ENCODE measurements around the gene OR6K6. TPM values are rescaled to one million over a fixed set of nuclear protein-coding genes. Genes with fewer than 3 reads are reported as not detected.

Gene OR6K6, protein sequence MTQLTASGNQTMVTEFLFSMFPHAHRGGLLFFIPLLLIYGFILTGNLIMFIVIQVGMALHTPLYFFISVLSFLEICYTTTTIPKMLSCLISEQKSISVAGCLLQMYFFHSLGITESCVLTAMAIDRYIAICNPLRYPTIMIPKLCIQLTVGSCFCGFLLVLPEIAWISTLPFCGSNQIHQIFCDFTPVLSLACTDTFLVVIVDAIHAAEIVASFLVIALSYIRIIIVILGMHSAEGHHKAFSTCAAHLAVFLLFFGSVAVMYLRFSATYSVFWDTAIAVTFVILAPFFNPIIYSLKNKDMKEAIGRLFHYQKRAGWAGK
- total RNA-seq, result not detected in 2 replicates

DNA sequence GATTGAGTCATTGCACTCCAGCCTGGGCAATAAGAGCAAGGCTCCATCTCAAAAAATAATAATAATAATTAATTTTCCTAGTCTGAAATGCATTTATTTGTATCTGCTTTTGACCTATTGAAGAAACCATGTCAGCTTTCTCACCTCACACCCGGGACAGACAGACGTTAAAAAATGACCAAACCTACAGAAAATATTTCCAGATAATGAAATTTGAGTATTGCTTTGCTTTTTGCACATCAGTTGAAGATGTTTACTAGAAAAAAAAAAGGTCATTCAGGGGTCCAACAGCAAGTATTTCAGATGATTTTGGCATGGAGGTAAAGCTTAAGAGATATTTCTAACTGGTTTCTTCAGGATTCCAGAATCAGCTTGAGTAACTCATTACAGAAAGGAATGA lies at the start of gene OR6K6:
OR6K6 (plus strand) TSS at position 301 of the 400 bp plus-strand sequence. CDS start 168 bp downstream, outside the sequence.
- intact Hi-C loops (cut with micrococcal nuclease), result no loop called here

GRCh38 chr1:158706096-158706495 lies 48.4 kb upstream of the OR6K6 start:
- intact Hi-C loops (cut with micrococcal nuclease), result no loop called here

- intact Hi-C loops (cut with micrococcal nuclease), result no loop called here
Observed at GRCh38 chr1:158711098-158711497, 43.4 kb upstream of the OR6K6 start.

- intact Hi-C loops (cut with micrococcal nuclease), result no loop called here
Observed at GRCh38 chr1:158714754-158715153, 39.8 kb upstream of the OR6K6 start.

DNA sequence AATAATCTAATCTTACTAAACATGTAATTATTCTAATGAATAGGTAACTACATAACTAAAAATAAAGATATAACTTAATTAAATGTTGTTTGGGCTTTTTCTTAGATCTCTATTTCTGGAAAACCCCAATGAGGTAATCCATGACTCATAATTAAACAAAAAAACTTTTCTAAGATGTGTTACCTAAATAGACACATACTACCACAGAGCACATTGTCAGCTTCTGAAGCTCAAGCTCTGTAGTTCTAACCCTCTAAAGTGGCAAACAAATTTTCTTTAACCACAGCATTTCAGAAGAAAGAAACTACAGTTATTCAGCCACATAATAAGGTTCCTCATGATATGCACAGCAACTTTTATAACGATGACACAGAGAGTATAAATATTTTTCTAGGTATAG lies 38.2 kb upstream of the OR6K6 start:
- intact Hi-C loops (cut with micrococcal nuclease), result no loop called here

DNA sequence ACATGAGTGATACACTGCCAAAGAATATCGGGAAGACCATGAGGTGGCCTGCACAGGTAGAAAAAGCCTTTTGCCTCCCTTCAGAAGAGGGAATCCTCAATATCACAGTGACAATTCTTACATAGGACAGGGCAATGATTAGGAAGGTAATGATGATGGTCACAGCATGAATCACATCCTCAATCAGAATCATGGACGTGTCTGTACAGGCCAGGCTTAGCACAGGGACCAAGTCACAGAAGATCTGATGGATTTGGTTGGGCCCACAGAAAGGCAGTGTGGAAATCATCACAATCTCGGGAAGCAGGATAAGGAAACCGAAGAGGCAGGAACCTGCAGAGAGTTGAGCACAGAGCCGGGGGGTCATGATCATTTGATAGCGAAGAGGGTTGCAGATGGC lies 37.2 kb upstream of the OR6K6 start:
- intact Hi-C loops (cut with micrococcal nuclease), result no loop called here

- intact Hi-C loops (cut with micrococcal nuclease), result no loop called here
Observed at GRCh38 chr1:158719664-158720063, 34.9 kb upstream of the OR6K6 start.

DNA sequence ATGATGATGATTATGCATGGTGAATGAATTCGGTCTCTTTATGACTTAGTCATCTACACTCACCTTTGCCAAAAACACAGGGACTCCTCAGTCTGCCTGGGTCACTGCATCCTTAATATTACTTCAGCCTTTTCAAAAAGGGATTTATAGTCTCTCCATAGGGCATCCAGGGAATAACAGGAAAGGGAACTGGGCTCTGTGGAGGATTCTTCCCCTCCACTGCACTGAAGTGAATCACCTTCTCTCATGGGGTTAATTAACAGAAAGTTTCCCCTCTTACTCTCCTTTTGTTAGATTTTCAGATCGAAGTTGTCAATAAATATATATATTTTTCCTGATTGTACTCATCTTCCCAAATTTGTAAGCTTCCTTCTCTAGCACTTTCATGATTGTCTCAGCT lies 33.9 kb upstream of the OR6K6 start, which contains the start of gene OR6K3:
OR6K3 (minus strand) TSS at position 101 of the 400 bp plus-strand sequence. CDS start 2,605 bp downstream, outside the sequence.
- intact Hi-C loops (cut with micrococcal nuclease), result no loop called here

DNA sequence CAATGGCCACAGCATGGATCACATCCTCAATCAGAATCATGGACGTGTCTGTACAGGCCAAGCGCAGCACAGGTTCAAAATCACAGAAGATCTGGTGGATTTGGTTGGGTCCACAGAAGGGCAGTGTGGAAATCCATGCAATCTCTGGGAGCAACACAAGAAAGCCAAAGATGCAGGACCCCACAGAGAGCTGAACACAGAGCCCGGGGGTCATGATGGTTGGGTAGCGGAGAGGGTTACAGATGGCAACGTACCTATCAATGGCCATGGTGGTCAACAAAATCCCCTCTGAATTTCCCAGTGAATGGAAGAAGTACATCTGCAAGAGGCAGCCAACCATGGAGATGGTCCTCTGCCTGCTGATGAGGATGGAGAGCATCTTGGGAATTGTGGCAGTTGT lies 30.1 kb upstream of the OR6K6 start:
- intact Hi-C loops (cut with micrococcal nuclease), result no loop called here

DNA sequence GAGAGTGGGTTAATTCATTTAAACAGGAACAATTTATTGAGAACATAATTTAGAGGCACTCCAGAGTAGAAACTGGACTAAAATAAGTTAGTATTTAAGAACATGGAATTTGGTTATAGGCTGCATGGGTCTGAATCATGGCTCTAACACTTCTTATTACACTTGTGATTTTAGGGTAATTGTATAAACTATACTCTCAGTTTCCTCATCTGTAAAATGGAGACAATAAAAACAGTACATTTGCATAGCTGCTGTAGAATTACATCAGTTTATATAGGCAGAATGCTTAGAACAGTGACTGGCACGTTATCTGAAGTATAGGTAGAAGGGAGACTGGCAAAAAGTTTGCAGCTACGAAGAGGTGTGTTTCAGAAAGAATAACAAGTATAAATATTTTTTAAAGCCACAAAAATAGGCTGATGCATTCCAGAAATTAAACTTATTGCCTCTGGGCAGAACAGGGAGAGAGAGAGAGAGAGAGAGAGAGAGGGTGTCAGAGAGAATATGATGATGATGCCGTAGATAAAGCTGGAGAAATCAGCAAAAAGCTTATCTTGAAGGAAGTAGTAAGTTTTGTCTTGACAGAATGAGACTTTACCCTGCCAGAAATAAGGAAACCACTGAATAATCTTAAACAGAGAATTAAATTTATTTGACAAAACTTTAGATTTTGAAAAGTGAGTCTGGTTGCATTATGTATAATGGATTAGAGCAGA lies 25.9 kb upstream of the OR6K6 start:
- intact Hi-C loops (cut with micrococcal nuclease), result no loop called here

GRCh38 chr1:158730453-158730852 lies 24.1 kb upstream of the OR6K6 start:
- intact Hi-C loops (cut with micrococcal nuclease), result no loop called here

GRCh38 chr1:158731707-158732106 lies 22.8 kb upstream of the OR6K6 start:
- intact Hi-C loops (cut with micrococcal nuclease), result no loop called here

GRCh38 chr1:158732524-158732923 lies 22.0 kb upstream of the OR6K6 start:
- intact Hi-C loops (cut with micrococcal nuclease), result no loop called here

GRCh38 chr1:158735848-158736247 lies 18.7 kb upstream of the OR6K6 start:
- intact Hi-C loops (cut with micrococcal nuclease), result no loop called here

DNA sequence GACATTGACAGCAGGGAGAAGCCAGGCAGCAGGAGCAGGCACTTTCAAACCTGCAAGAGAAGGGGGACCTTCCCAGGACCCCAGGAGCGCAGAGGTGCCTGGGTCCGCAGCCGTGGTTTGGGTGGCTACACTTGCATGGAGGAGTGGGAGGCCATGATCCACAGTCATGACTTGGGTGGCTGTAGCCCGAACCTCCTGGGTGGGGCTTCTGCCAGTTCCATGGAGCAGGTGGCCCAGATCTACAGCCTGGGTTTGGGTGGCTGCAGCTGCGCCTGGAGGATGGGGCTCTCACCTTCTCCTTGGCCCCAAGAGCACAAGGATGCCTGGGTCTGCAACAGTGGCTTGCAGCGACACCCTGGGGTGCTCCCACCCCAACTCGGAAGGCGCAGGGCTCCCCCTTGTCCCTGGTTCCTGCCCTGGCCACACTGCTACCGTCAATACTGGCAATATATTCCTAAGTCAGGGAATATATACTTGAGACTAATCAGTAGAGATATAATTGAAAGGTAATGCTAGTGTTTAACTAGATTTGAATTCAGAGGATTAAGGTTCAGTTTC lies 2.3 kb upstream of the OR6K6 start:
- intact Hi-C loops (cut with micrococcal nuclease), result no loop called here

GRCh38 chr1:158771950-158772866 lies 17.7 kb downstream of the OR6K6 start, which contains the start of gene OR6N1:
OR6N1 (minus strand) TSS chr1:158772195; CDS start chr1:158766682, 5,513 bp downstream.
- intact Hi-C loops (cut with micrococcal nuclease), result no loop called here

GRCh38 chr1:158781104-158781503 lies 26.6 kb downstream of the OR6K6 start, which contains the start of gene OR6N2:
OR6N2 (minus strand) TSS chr1:158781204; CDS start chr1:158777635, 3,569 bp downstream.
- intact Hi-C loops (cut with micrococcal nuclease), result no loop called here

- intact Hi-C loops (cut with micrococcal nuclease), result loop anchor here (1.0 to 2.0 kb wide), 3 partner anchors 139 to 279 kb away; no protein-coding TSS in a partner anchor
Observed at GRCh38 chr1:158793604-158794003, 39.1 kb downstream of the OR6K6 start.

DNA sequence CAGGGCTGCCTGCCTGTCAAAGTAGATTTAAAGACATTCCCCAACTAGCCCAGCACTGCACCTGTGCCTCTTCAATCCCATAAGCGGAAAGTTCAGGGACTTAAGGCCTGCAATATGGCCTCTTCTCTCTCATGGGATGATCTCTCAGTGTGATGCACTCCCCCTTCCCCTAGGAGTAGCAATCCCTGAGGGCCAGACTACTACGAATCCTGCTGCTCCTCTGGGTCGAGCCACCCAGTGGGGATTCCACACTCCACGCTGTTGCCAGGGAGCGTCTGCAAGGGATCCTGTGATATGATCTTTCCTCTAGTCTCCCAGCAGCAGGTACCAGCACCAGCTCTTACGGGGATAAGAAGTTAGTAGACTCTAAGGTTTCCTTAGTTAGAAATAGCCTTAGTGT lies 39.7 kb downstream of the OR6K6 start:
- intact Hi-C loops (cut with micrococcal nuclease), result no loop called here

GRCh38 chr1:158798531-158798930 lies 44.0 kb downstream of the OR6K6 start:
- intact Hi-C loops (cut with micrococcal nuclease), result no loop called here

GRCh38 chr1:158799689-158800088 lies 45.2 kb downstream of the OR6K6 start:
- intact Hi-C loops (cut with micrococcal nuclease), result no loop called here

All from T-helper 1 cell treated with Interleukin-12 subunit alpha and Interleukin-12 subunit beta and Interleukin-4 antibody, amounts not matched to agents 30 ng/mL and 1 ng/mL, for 36 hours (primary cell).